ENCODE results near the gene QSOX1.

Gene QSOX1

DNA sequence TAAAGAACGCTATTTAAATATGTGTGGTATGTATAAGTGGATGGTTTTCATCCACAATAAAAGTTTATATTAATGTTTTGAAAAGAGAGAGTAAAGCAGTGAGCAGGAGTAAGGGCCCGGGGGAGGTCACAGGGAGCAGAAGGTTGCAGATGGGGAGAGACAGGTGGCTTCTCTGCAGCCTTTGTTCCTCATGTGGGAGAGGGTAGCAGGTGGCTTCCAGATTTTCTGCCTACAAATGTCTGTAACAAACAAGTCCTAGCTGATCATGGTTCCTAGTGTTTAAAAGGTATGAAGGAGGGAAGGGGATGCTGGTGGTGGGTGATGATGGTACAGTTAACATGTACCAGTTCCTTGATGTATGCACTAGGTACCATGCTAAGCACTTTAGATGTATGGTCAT is 18.8 kb downstream of the QSOX1 start:
- DNase-seq, result no peak

DNA sequence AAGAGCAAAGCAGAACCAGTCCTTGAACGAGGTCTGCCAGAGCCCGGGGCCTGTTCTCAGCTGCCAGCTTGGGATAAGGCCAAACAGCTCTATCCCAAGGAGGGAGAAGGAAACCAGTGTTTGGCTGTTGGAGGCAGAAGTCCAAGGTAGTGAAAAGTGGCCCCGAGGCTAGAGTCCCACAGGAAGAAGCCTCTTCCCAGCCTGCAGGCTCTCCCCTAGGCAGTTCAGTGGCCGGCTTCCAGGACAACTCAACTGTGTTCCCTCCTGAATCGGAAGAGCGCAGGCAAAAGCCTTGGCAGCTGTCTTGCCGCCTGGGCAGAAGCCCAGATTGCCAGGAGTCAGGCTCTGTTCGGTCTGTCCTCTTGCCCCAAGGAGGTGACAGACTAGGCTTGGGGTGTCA is 19.3 kb downstream of the QSOX1 start:
- DNase-seq, result no peak

DNA sequence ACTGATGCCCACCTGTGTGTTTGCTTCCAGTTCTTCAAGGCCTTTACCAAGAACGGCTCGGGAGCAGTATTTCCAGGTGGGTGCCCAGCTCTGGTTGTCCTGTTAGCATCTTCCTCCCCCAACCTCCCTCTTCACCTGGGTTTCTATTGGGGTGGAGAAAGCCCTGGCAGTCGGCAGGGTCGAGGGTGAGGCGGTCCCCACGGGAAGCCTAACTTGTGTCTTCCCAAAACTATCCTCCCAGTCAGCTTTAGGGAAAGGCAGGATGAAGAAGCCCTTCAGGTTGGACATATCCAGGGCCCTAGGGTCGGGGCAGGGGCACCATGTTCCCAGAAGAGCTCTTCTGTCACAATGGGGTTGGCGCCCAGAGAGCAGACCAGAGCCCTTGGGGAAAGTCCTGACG is 20.6 kb downstream of the QSOX1 start:
- no peak for DNase-seq

DNA sequence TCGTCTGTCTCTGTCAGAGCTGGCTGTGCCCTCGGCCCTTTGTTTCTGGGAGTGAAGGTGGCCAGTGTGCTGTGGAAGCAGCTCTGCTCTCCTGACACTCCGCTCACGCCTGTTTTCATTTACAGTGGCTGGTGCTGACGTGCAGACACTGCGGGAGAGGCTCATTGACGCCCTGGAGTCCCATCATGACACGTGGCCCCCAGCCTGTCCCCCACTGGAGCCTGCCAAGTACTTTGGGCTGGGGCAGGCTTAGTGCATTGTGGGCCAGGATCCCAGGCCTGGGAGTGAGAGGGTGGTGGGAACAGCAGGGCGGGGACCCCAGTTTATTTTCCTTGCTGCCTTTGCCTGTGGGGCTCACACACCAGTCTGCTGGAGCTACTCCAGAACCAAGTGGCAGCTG is 21.1 kb downstream of the QSOX1 start:
- no peak for DNase-seq

DNA sequence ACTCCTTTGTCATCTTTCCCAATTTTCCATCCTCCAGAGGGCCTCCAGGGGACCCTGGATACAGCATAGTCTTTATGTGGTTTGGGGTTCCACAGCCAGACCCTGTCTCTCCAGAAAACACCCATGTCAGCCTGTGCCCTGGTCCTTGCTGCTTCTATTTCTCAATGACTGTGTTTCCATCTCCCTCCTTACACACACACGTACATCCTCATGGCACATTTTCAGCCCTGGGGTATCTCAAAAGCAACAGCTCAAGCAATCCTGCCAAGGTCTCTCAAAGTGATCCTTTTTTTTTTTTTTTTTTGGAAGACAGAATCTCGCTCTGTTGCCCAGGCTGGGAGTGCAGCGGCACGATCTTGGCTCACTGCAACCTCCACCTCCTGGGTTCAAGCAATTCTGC is 22.3 kb downstream of the QSOX1 start:
- DNase-seq, result no peak

DNA sequence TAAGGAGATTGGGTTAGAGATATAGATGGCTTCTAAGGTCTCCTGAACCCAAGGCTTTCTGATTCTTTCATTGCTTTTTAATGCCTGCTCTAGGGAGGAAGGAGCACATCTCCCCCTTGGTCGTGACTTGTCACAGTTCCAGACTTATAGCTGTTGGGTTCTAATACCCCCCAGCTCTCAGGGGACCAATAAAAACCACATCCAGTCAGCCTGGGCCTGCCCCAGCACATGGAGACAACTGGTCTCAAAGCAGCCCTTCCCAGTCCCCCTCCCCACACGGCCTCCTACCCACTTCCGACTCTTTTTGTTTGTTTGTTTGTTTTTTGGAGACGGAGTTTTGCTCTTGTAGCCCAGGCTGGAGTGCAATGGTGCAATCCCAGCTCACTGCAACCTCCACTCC is 23.3 kb downstream of the QSOX1 start:
- no peak for DNase-seq

DNA sequence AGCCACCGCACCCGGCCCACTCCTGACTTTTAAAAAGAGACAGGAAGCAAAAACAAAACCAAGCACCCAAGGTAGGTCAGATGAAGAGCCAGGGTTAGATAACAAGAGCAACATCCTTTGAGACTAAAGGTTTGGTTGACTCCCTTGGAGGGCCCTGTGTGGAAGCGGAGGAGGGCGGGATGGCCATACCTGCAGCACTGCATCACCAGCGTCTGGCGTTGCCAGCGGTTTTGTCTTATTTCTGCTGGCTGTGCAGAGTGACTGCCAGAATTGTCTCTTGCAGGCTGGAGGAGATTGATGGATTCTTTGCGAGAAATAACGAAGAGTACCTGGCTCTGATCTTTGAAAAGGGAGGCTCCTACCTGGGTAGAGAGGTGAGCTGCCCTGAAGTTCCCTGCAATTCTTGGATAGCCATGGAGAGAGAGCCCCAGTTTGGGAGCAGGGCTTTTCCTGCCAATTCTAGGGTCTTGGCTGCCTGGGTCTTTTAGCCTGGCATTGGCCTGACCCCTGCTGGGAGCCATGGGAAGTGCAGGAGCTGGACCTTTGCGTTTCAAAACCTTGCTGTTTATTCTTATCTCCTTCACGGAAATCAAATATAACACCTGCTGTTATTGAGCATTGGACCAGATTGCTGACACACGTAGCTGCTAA is 24.0 kb downstream of the QSOX1 start:
- peak; percentile 86 for DNase-seq

DNA sequence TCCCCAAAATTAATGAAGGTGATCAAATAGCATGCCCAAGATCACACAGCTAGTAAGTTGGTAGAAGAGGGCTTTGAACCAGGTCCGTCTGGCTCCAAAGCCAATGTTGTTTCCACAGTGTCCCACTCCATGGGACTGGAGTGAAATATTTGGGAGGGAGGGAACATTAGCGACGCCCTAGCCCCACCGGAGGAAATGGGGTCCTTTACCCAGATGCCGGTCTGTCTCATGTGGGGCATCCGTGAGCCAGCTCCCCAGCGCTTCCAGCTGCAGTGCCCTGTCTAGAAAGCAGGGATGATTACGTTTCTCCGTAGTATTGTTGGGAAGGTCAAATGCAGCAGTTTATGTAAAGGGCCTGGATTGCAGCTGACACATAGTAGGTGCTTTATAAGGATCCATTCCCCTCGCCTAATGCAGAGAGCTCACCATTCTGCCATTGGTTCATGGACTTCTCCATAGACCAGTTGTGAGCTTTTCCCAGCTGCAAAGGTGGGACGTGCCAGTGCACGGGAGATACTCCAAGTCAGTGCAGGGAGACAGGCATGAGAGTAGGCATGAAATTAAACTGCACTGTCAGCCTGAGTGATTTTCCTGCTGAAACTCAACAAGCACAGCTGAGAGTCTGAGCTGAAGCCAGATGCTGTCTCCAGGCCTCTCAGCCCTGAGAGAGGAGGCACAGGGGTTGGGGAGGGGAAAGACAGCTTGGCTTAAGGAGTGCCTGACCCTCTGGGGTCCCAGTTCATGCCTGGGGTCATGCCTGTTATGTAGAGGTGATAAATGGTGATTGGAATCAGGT is 24.7 kb downstream of the QSOX1 start:
- no peak for DNase-seq

DNA sequence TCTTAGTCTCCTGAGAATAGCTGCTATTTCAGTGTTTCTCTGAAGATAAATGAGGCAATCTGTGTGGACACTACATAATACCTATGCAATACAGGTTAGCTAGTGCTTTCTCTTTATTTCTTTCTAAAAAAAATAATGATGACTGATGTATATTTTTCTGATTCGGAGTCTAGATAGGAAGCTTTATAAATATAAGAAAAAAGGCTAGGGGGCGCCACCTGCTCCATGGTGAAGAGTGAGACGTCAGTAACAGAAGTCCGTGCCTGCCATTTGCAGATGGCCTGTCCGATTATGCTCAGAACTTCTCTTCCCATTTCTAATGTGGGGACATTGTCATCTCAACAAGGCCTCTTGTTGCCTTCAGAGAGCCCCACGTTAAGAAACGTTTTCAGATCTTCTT is 26.4 kb downstream of the QSOX1 start:
- no peak for DNase-seq

DNA sequence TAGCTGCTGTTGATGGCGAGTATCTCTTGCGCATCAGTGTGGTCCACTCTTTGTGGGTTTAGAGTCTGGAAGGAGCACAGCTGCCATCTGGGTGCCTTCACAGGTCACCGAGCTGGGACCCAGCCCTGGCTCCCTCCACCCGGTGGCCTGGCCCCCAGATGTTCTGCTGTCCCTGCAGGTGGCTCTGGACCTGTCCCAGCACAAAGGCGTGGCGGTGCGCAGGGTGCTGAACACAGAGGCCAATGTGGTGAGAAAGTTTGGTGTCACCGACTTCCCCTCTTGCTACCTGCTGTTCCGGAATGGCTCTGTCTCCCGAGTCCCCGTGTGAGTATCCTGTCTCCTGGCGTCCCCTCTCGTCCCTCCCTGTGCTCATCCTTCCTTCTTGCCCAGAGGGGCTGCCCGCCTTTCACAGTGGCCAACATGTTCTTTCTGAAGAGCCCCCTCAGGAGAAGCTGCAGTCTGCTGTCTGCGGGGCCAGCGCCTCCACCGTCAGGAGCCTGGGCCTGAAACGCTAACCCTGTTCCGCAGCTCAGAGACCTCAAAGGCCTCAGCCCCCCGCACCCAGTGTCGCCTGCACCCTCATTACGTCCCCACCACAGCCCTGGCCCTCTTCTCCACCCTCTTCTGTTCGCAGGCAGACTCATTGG is 27.4 kb downstream of the QSOX1 start:
- DNase-seq, result no peak

DNA sequence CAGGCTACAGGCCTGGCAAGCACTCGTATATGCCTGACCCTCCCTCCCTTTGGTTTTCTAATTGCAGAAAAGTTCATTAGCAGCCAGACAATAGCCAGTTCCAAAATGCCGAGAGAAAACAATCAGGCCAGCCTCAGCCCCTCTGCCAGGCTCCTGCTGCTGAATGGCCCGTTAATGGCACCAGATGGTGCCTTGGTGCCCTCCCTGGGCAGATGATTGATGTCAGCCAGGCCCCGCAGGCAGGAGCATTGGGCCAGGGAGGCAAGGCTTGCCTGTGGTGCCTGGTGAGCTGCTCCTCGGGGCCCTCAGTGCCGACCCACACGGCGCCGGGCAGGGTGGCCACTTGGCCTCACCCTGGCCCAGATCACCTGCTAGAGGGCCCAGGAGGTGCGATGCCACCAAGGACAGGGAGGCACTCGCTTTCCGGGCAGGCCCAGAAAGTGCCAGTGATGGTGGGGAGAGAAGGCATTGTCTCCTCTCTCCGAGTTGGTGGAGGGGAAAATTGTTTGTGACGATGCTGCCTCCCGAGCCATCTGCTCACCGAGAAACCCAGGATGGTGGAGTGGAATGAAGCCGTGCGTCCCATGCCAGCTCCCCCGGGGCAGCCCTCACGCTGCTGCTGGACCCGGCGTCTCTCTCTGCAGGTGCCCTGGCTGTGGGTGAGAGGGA is 28.1 kb downstream of the QSOX1 start:
- no peak for DNase-seq

DNA sequence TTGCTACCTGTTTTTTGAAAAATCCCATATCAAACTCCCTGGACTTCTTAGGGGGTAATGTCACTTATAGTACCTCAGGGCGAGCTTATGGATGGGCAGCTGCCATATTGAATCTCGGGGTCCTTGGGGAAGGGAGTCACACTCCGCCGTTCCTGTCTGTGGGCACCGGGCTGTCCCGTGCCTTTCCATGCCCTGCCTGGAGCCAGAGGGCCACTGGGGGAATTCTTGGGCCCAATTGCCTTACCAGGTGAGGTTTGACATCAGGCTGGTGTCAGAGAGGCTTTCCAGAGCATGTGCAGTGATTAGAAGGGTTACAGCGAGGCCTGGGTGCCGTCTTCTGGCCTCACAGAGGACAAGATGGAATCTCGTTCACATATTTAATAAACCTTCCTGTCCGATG is 28.8 kb downstream of the QSOX1 start:
- DNase-seq, result no peak

DNA sequence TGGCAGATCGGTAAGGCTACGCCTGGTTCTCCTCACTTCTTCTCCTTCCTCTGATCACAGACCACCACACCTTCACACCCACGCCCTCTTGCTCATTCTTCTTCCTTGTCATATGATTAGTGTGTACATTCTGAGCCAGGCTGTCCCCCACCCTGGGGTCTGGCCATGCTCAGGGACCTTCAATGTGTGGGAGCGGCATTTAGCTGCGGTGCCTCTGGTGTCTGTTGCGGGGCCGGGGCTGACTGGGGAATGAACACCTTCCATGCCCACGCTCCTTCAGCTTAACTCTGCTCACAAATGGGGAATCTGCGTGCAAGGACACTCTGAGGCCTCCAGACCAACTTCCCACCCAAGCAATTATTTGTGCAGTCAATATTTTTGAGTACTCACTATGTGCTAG is 29.4 kb downstream of the QSOX1 start:
- DNase-seq, result no peak

DNA sequence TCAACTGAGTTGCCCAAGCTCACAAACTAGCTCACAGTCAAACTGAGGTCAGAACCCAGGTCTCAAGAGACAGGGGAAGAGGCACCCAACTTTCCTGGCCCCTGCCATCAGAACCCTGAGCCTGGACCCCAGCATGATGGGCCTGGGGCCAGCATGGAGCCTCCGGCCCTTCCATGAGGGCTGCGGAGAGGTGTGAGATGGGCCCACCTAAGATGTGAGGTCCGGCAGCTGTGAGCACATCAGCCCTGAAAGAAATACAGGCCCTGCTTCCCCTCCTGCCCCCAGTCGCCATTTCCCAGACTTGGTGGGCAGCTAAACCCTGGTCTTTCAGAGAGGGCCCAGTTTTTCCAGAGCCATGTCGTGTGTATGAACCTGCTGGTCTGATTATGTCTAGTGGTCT is 30.6 kb downstream of the QSOX1 start:
- no peak for DNase-seq

DNA sequence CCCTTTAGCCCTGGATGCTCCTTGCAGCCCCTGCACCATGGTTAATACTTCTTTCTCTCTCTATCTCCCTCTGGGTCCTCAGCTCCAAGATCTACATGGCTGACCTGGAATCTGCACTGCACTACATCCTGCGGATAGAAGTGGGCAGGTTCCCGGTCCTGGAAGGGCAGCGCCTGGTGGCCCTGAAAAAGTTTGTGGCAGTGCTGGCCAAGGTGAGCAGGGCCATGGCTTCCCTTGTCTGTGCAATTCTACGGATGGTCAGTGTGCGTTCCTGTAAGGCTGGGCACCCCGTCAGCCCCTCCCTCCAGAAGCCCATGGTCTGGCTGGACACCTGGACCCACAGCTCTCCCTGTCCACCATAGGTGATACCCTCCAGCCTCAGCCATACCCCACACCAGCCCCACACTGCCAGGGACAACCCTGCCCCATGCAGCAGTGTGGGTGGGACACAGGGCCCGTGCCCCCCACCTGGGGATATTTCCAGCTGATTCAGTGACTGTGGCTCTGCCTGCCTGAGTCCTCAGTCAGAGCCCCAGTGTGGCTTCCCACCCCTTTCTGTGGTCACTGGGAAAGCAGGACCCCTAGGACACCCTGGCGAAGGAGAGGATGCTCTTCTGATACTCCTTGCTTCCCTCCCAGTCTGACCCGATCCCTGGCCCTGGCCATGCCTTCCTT is 31.4 kb downstream of the QSOX1 start:
- DNase-seq, result no peak

DNA sequence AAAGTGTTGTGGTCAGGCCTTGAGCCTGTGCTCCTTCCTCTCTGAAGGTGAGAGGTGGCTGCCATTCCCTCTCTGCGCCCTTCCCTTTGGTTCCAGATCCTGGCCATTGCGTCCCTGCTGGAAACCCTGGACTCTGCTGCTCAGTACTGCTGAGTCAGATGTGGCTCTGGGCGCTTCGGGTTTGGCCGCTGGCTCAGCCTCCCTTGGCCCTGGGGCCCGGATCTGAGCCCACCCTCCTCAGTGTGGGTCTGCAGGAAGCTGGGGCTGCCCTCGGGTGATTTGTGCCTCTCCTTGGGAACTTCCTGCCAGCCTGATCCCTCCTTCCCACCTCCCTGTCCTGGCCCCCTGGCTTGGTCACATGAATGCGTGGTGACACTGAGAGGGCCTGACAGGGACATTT is 32.2 kb downstream of the QSOX1 start:
- no peak for DNase-seq

DNA sequence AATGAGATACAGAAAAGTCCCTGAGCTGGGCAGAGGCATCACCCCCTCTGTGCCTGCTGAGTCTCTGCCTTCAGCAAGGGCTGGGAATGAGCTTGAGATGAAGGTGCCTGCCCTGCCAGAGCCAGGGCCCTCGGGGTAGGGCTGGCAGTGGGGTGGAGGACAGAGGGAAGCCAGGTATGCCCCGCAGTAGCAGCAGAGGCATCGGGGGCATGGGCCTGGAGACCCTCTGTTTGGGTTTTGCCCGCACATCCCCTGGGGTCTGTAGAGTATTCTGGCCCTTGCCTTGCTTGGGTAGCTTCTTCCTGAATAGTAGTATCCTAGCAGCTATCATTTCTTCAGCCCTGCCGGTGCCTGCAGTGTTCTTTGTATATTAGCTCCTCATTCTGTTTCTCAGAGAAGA is 33.0 kb downstream of the QSOX1 start:
- DNase-seq, result no peak

DNA sequence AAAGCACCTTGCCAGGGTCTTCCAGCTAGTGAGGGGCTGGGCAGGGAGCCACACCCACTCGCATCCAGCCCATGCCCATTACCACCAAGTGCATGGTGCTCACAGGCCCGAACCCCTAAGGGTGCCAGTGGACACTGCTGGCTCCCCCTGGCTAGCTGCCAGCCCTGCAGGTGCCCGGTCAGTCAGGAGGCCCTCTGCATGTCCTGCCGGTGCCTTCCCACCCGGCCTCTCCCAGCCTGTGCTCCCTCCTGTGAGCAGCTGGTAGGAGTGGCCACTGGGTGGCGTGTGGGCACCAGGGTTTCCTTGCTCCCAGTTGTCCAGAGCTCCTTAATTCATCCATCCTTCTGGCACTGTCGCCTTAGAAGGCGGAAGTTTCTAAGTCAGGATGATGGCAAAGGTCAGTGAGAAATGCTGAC is 33.4 kb downstream of the QSOX1 start:
- DNase-seq, result no peak

DNA sequence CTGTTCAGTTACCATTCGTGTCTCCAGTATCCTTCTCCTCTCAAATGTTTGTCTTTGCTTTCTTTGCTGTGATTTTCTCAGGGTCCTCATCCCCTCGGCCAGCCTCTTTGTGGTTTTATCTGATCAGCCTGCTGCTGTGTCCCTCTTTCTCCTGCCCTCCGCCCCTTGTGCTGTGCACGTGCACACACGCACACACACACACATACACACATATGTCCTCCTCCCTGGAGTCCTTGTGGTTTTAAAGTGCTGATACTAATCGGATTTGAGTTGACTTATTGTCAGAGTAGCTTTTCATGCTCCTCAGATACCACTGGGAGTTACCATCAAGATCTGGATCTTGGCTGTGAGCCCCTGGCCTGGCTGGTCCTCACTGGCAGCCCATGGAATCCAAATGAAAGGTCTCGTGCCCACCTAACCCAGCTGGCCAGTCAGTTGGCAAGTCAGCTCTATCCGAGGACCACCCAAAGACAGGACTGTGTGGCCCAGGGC is 34.1 kb downstream of the QSOX1 start:
- DNase-seq, result no peak

DNA sequence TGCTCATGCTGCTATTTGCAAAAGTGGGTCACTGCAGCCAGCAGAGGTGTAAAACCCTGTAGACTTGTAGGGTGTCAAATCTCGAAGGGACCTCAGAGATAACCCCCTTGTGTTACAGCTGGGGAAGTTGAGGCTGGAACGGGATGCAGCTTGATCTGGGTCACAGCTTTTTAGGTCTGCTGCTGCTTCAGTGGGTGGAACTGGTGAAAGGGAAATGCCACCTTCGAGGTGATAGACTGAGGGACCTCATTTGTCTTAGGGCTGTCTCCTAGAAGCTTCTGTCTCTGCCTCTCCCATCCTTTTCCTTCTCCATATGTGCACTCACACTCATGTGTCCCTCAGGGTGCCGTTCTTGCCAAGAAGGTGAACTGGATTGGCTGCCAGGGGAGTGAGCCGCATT is 35.4 kb downstream of the QSOX1 start:
- DNase-seq, result no peak

DNA sequence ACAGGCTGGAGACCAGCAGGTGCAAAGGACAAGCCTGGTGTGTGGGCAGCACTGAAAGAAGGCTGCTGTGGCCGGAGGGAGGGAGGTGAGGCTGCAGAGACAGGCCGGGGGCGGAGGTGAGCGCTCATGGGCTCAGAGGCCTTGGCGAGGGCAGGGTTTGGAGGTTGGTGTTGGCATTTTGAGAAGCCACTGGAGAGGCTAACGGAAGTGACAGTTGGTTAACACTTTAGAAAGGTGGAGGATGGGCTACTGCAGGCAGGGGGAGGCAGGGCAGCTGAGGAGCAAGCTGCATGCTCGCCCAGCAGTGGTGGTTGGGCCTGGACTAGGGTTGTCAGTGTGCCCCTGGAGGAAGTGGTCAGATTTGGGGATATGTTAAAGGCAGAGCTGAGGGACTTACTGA is 37.5 kb downstream of the QSOX1 start:
- DNase-seq, result no peak

DNA sequence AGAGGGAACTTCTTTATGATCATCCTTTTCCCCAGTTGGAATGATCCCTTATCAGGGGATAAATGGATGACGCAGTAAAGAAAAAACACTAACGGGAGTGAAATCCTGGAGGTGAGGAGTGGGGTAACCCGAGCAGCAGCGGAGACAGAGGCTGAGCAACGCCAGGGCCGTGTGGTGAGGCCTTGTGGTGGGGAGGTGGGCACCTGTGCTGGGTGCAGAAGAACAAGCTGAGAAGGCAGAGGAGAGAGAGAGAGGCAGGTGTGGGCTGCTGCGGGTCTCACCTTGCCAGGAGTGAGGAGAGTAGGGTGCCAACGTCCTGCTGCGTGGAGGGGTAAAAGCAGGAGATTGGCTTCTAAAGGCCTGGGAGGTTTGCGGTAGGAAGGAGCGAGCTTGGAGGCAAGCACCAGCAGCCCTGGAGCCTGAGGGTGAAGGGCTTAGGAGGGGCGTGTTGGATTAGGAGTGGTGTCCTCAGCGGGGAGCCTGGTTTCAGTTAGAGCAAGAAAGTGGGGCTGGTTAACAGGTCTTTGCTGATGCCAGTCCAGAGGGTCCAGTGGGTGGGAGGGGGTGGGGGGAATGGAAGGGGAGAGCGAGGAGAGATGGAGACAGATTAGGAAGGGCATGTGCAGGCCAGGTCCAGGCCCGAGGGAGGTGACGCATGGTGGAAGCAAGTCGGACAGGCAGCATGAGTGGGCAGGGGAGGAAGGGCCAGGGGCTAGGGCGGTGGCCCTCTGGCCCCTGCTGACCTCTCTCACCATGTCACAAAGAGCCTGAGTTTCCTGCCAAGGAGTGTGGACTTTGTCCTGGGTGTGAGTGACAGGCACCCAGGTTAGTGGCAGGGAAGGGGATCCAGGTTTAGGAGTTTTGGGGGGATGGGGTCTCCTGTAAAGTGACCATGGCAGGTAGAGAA is 38.7 kb downstream of the QSOX1 start:
- no peak for DNase-seq

All from activated effector memory CD4-positive, alpha-beta T cell treated with anti-CD3 and anti-CD28 coated beads, Interleukin-2, amount 50 U/mL, for 16 hours (primary cell).